ENCODE data around the gene DAPK2.
"Not testable (repeated sequence)": the region's sequence is repeated elsewhere in the genome, so short reads cannot be mapped to it uniquely, and the experiment has no call there.

DAPK2 gene

DNA sequence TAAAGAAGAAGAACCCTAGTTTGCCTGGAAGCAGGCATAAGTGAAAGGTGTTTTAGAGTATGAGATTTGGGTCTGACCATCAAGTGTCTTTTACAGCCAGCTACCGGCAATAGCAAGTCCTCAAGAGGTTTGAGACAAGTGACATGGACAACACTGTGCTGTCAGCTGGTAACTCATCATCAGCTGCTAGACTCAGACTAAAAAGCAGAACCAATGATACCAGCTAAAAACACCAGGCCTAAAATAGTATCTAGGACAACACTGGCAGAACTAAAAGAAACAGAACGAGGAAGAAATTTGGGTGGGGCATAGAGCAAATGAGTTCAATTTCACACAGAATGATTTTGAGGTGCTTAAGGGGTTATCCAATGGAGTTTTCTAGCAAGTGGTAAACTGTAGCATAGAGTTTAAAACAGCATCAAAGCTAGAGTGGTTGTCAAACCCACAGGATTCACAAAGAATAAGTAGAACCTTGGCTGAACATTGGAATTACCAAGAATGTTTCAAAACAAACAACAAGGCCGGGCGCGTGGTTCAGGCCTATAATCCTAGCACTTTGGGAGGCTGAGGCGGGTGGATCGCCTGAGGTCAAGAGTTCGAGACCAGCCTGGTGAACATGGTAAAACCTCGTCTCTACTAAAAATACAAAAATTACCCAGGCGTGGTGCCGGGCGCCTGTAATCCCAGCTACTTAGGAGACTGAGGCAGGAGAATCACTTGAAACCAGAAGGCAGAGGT, 43.4 kb upstream of the DAPK2 start:
- H3K4me3 ChIP-seq (ENCODE audit: control insufficient read depth, low read depth, low read length), result no peak overlapping the region
- no peak for TF ChIP-seq CTCF (conservative IDR thresholded peaks at IDR 0.05; ENCODE audit: control insufficient read depth, insufficient read depth, low read depth, low read length)
- DNase-seq (ENCODE audit: low read depth), result no peak

DNA sequence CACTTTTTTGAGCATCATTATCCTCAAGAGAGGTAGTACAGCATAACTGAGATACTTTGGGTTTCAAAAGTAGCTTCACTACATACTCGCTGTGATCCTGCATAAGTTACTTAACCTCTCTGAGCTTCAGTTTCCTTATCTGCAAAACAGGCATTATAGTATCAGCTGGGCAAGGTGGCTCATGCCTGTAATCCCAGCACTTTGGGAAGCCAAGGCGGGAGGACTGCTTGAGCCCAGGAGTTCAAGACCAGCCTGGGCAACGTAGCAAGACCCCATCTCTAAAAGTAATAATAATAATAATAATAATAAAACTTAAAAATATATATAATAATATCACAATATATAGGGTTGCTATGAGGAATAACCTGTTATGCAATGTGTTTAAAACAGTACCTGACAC, 36.5 kb upstream of the DAPK2 start:
- no peak for DNase-seq (ENCODE audit: low read depth)

GRCh38 chr15:64073496-64073895, 27.2 kb upstream of the DAPK2 start:
- not testable (repeated sequence) for H3K4me3 ChIP-seq (ENCODE audit: control insufficient read depth, low read depth, low read length)
- peak; percentile 12 for DNase-seq (ENCODE audit: low read depth)

More for the DNA sequence above, 36.5 kb upstream of the DAPK2 start:
- no peak overlapping the region for H3K4me3 ChIP-seq (ENCODE audit: control insufficient read depth, low read depth, low read length)
- TF ChIP-seq CTCF (conservative IDR thresholded peaks at IDR 0.05; ENCODE audit: control insufficient read depth, insufficient read depth, low read depth, low read length), result no peak

- no peak overlapping the region for H3K4me3 ChIP-seq (ENCODE audit: control insufficient read depth, low read depth, low read length)
- no peak for DNase-seq (ENCODE audit: low read depth)
- TF ChIP-seq CTCF (conservative IDR thresholded peaks at IDR 0.05; ENCODE audit: control insufficient read depth, insufficient read depth, low read depth, low read length), result no peak
These were observed 26.5 kb upstream of the DAPK2 start for GRCh38 chr15:64072812-64073211.

- no peak for TF ChIP-seq CTCF (conservative IDR thresholded peaks at IDR 0.05; ENCODE audit: control insufficient read depth, insufficient read depth, low read depth, low read length)
- peak; percentile 11 for DNase-seq (ENCODE audit: low read depth)
- H3K4me3 ChIP-seq (ENCODE audit: control insufficient read depth, low read depth, low read length), result no peak overlapping the region
These were observed 25.9 kb upstream of the DAPK2 start for GRCh38 chr15:64071931-64072765.

DNA sequence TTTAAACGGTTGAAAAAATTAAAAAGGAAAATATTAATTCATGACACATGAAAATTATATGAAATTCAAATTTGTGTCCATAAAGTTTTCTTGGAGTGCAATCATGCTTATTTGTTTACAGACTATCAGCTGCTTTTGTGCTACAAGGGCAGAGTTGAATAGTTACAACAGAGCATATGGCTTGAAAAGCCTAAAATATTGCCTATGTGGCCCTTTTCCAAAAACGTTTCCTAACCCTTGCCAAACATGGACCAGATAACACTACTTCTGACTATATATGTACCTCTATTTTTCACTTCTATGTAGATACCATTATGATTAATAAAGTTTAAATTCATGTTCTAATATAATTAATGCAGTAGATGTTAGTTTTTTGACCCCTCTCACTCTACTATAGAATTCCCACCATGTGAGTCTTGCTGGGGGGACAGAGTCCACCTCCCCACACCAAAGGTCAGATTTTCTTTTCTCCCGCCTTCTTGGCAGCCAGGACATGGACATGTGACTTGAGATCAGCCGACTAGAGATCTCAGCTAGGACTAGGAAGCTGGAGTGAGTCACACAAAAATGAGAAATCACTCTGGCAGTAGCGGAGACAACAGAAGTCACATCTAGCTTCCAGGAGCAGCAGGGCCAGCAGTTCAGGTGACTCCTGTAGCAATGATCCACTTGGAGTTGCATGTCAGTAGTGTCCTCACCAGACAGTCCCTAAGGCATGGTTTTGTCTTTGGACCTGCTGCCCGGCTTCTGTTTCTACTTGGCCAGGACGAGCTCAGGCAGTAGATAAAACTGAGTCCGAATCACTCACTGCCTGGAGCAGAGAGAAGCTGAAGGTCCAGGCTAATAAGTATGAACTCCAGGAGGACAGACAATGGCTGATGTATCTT, 24.9 kb upstream of the DAPK2 start:
- no peak for TF ChIP-seq CTCF (conservative IDR thresholded peaks at IDR 0.05; ENCODE audit: control insufficient read depth, insufficient read depth, low read depth, low read length)
- H3K4me3 ChIP-seq (ENCODE audit: control insufficient read depth, low read depth, low read length), result no peak overlapping the region
- DNase-seq (ENCODE audit: low read depth), result peak; percentile 94
